Measurements from ENCODE around the gene ARG1. TPM values are rescaled to one million over a fixed set of nuclear protein-coding genes. Genes with fewer than 3 reads are reported as not detected.

The ARG1 gene
- total RNA-seq: not detected in 2 replicates

GRCh38 chr6:131572686-131573415, at the start of gene ARG1:
ARG1 (plus strand) TSS chr6:131573226; CDS start chr6:131573283, 57 bp downstream.

GRCh38 chr6:131627724-131628682, 55.0 kb downstream of the ARG1 start, which contains the start of gene MED23:
MED23 (minus strand) TSS chr6:131628242; CDS start chr6:131628049, 193 bp downstream.

Other genes starting within 250 kb of the ARG1 start
- 20.7 and 51.0 TPM in 2 replicates for gene MED23, start 55.0 kb downstream of the ARG1 start, total RNA-seq
- 1.5 TPM in 1 of 2 replicates, not detected in the other for gene ENPP3, start 64.1 kb downstream of the ARG1 start, total RNA-seq
- gene OR2A4, start 128.2 kb downstream of the ARG1 start, total RNA-seq: not detected in 2 replicates
- gene CTAGE9, start 137.8 kb downstream of the ARG1 start, total RNA-seq: not detected in 2 replicates
- 0.31 and 0.32 TPM in 2 replicates for gene ENPP1, start 234.8 kb downstream of the ARG1 start, total RNA-seq

All from bladder microvascular endothelial cell (primary cell).